Loucy (cell line): ENCODE data around the gene ZNF747.

Source experiments
- H2AFZ ChIP-seq: fragments of 200-600 bp; sonication (generic); 2 replicates; pipeline ENCODE4 v1.6.0; 2016; ENCODE audit warnings: antibody characterized with exemption, mild to moderate bottlenecking, low read length, moderate library complexity
- H3F3A ChIP-seq: fragments of 200-600 bp; 2 replicates; pipeline ENCODE4 v1.6.0; 2016; ENCODE audit warnings: antibody characterized with exemption, low read depth, mild to moderate bottlenecking
- H3K27me3 ChIP-seq: fragments of 200-600 bp; sonication (generic); 2 replicates; pipeline ENCODE4 v1.6.1; 2014; ENCODE audit warnings: low read length, mild to moderate bottlenecking; ENCODE audit not compliant: insufficient read depth, poor library complexity, severe bottlenecking
- H3K36me3 ChIP-seq: fragments of 200-600 bp; sonication (generic); 2 replicates; pipeline ENCODE4 v1.6.1; 2016; ENCODE audit warnings: low read length; ENCODE audit not compliant: insufficient read depth
- H3K4me1 ChIP-seq: fragments of 200-600 bp; sonication (generic); 2 replicates; pipeline ENCODE4 v1.5.1; 2014; ENCODE audit warnings: low read length, mild to moderate bottlenecking; ENCODE audit not compliant: insufficient read depth, poor library complexity, severe bottlenecking
- H3K4me2 ChIP-seq: fragments of 200-600 bp; sonication (generic); 2 replicates; pipeline ENCODE4 v1.6.0; 2014; ENCODE audit warnings: antibody characterized with exemption, low read length, low read depth, mild to moderate bottlenecking; ENCODE audit not compliant: poor library complexity, severe bottlenecking
- H3K4me3 ChIP-seq: fragments of 200-600 bp; sonication (generic); 2 replicates; pipeline ENCODE4 v1.5.1; 2014; ENCODE audit warnings: low read length, mild to moderate bottlenecking, mixed read lengths; ENCODE audit not compliant: poor library complexity, severe bottlenecking
- H3K79me2 ChIP-seq: fragments of 200-600 bp; sonication (generic); 2 replicates; pipeline ENCODE4 v1.6.1; 2014; ENCODE audit warnings: low read length; ENCODE audit not compliant: insufficient read depth
- H3K9ac ChIP-seq: fragments of 200-600 bp; sonication (generic); 2 replicates; pipeline ENCODE4 v1.6.0; 2014; ENCODE audit warnings: mild to moderate bottlenecking, low read depth, low read length, moderate library complexity; ENCODE audit not compliant: poor library complexity, severe bottlenecking
- H3K9me2 ChIP-seq: fragments of 200-600 bp; sonication (generic); replicated peaks from 2 replicates; pipeline ENCODE4 v1.6.1; 2016; ENCODE audit warnings: low read depth, low read length, mixed read lengths
- H3K9me3 ChIP-seq: fragments of 200-600 bp; sonication (generic); 2 replicates; pipeline ENCODE4 v1.6.1; 2014; ENCODE audit warnings: mild to moderate bottlenecking, antibody characterized with exemption, low read length, low read depth; ENCODE audit not compliant: insufficient read depth
- H4K20me1 ChIP-seq: fragments of 200-600 bp; sonication (generic); 2 replicates; pipeline ENCODE4 v1.6.0; 2014; ENCODE audit warnings: antibody characterized with exemption, low read length, mild to moderate bottlenecking; ENCODE audit not compliant: insufficient read depth, poor library complexity, severe bottlenecking
- CTCF ChIP-seq: fragments of 200-600 bp; sonication (generic); conservative IDR thresholded peaks from 2 replicates; pipeline ENCODE4 v1.5.1; 2014; ENCODE audit warnings: mild to moderate bottlenecking, antibody characterized with exemption, low read length
- EZH2phosphoT487 ChIP-seq: fragments of 200-600 bp; IDR thresholded peaks from 2 replicates; pipeline ENCODE4 v1.6.1; 2018; ENCODE audit warnings: antibody characterized with exemption, mild to moderate bottlenecking, moderate library complexity, borderline replicate concordance

ZNF747 gene

GRCh38 chr16:30551781-30552180 is 17.1 kb upstream of the ZNF747 start:
- TF ChIP-seq EZH2phosphoT487: no peak
- no peak for TF ChIP-seq CTCF
- H3K4me1 ChIP-seq: peaks cover 21% of the 10 kb centered on the region
- peak overlapping the region; percentile 14 for H3K4me2 ChIP-seq

GRCh38 chr16:30548416-30549253 is 14.0 kb upstream of the ZNF747 start:
- Histone ChIP-seq H3K9me2 (no peaks in the 10 kb centered on the region), H2AFZ (no peak overlapping the region), H3K4me3 (no peak overlapping the region), H3K36me3 (no peaks in the 10 kb centered on the region), H3K9ac (no peak overlapping the region), H3K9me3 (no peaks in the 10 kb centered on the region), H4K20me1 (no peaks in the 10 kb centered on the region), H3F3A (no peaks in the 10 kb centered on the region), H3K79me2 (peaks cover 12% of the 10 kb centered on the region; the same call in 1 of the 2 replicates), H3K4me1 (peaks cover 15% of the 10 kb centered on the region), H3K27me3 (no peaks in the 10 kb centered on the region), H3K4me2 (no peak overlapping the region)
- TF ChIP-seq EZH2phosphoT487 (no peak), CTCF (no peak)

More at GRCh38 chr16:30551781-30552180, 17.1 kb upstream of the ZNF747 start:
- H3K36me3 ChIP-seq: no peaks in the 10 kb centered on the region
- H3K79me2 ChIP-seq: peaks cover 43% of the 10 kb centered on the region
- no peaks in the 10 kb centered on the region for H3K9me2 ChIP-seq
- no peak overlapping the region for H2AFZ ChIP-seq
- H3K27me3 ChIP-seq: no peaks in the 10 kb centered on the region
- H3F3A ChIP-seq: no peaks in the 10 kb centered on the region
- no peaks in the 10 kb centered on the region for H3K9me3 ChIP-seq
- no peak overlapping the region for H3K4me3 ChIP-seq
- H3K9ac ChIP-seq: no peak overlapping the region
- H4K20me1 ChIP-seq: no peaks in the 10 kb centered on the region

GRCh38 chr16:30546115-30546514 is 11.5 kb upstream of the ZNF747 start:
- H3K36me3 ChIP-seq: no peaks in the 10 kb centered on the region
- H2AFZ ChIP-seq: no peak overlapping the region
- H3K79me2 ChIP-seq: no peaks in the 10 kb centered on the region
- H3K4me2 ChIP-seq: no peak overlapping the region
- no peaks in the 10 kb centered on the region for H4K20me1 ChIP-seq
- no peak for TF ChIP-seq CTCF
- TF ChIP-seq EZH2phosphoT487: no peak
- H3K4me1 ChIP-seq: no peaks in the 10 kb centered on the region
- no peaks in the 10 kb centered on the region for H3F3A ChIP-seq
- H3K9me2 ChIP-seq: no peaks in the 10 kb centered on the region
- no peak overlapping the region for H3K4me3 ChIP-seq
- H3K27me3 ChIP-seq: no peaks in the 10 kb centered on the region
- H3K9ac ChIP-seq: no peak overlapping the region
- no peaks in the 10 kb centered on the region for H3K9me3 ChIP-seq
